ENCODE results near the gene PROX2.
A peak's percentile ranks its signal among the peaks of the same experiment; 100 is the strongest.

Gene PROX2

GRCh38 chr14:74875941-74876913 is at the start of gene PROX2:
TSS of gene PROX2 (minus strand) at chr14:74876145. CDS start at chr14:74863834, 12,311 bp downstream.
- DNase-seq = no peak

GRCh38 chr14:74924061-74924460 is 48.1 kb upstream of the PROX2 start:
- no peak for DNase-seq

DNA sequence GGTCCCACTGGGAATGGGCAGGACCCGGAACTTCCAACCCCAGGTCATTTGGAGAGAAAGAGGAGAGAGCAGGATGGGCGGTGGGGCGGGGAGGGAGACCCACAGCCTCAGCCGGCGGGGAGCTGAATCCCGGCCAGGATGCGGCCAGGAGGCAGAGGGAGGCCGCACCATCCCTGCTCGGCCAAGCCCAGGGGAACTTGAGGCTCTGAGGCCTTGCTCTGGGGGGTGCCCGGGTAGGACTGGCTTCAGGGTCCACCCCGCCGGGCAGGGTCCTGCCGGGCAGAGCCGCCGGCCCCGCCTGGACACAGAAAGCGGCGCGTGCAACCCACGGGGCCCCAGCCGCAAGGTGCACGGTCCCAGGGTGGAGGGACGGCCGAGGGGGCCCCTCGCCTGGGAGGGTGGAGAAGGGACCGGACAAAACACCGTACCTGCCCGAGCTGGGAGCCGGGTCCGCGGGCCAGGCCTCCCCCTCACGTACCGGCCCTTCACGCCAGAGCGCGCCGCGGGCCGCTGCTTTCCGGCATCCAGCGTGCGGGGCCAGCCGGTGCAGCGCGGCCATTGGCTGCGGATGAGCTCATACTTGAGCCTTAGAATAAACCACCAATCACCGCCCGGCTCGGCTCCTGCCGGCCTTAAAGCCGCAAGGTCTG is 46.9 kb upstream of the PROX2 start, which contains the start of gene RPS6KL1:
Gene RPS6KL1 (minus strand): TSS at position 509 of the 650 bp plus-strand sequence. CDS start 1,719 bp downstream, outside the sequence.
- peak; percentile 85 for DNase-seq

- DNase-seq = no peak
Measured at GRCh38 chr14:74921987-74922751, 46.2 kb upstream of the PROX2 start.

DNA sequence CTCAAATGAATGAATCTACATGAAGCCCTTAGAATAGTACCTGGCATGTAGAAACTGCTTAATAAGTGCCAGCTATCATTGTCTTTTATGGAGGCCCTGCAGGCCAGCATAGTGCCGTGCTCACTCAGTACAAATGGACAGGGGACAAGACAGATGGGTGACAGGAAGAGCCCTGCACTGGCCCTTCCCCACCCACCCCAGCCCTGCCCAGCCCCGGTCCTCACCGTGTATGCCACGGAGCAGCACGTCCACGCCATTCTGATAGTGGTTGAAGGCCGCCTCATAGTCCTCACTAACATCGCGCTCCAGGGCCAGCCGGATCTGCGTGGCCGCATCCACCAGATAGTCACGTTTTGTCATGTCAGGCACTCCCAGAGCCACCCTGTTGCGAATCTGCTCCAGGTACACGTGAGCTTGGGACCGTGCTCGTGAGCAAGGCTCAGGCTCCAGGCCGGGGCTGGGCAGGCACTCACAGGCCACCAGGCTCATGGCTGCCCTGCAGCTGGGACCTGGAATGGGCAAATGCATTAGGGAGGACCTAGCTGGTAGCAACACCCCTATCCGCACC is 45.2 kb upstream of the PROX2 start:
- no peak for DNase-seq

- no peak for DNase-seq
Measured at GRCh38 chr14:74920281-74920680, 44.3 kb upstream of the PROX2 start.

GRCh38 chr14:74919421-74920165 is 43.6 kb upstream of the PROX2 start:
- no peak for DNase-seq

GRCh38 chr14:74918380-74918779 is 42.4 kb upstream of the PROX2 start:
- DNase-seq = no peak

GRCh38 chr14:74917646-74918081 is 41.7 kb upstream of the PROX2 start:
- DNase-seq = no peak

DNA sequence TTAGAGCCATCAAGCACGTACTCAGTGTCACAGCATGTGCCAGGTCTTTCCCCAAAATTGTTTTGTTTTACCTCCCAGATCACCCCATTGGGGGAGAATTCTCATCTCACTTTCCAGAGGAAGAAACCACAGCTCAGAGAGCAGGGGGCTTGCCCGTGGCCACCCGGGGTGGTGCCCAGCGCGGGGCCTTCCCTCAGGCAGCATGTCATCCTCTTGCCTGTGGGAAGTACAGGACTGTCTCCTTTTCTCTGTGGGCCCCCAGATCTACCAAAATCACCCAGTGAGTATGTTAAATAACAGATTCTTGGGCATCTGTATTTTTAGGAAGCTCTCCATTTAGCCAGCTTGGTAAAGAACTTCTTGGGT is 41.2 kb upstream of the PROX2 start:
- DNase-seq = no peak

- DNase-seq = no peak
Measured at GRCh38 chr14:74915826-74916225, 39.9 kb upstream of the PROX2 start.

DNA sequence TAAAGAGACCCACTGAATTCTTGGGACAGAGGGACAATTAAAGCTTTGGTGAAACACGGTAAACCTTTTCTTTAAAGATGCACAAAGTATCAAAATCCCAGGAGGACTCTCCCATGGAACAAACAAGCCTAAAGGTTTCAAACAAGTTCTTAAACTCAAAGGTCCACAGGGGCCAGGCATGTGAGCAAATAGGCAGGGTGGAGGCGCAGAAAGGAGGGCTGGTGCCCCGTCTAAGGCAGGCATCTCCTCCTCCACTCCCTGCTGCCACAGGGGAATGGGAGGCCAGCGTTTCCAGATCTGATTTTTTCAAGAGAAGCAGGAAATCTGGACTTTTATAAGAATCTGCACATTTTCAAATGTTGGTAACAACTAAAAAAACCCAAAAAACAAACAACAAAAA is 39.5 kb upstream of the PROX2 start:
- no peak for DNase-seq

DNA sequence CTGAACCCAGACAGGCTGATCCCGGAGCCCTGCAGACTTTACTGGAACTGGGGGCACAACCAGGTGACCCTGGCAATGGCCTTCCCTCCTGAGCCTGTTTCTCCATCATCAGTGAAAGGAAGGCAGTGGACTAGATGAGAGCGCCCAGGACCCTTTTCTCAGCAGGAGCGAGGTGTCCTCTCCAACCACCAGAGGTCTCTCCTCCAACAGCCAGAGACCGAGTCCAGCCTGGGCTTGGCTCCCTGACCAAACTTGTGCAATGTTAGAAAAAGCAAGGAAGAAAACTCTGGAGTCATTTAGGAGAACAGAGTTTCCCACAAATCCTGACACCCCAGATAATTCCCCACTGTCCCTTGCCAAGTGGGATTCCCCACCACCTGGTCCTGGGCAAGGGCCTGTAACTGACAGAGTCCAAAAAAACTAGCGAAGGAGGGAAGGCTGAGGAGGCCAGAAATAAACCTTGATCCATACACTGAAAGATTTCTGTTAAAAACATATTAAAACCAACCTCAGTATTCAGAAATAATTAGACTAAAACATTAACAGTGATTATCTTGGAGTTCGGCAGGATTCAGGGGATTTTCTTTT is 38.1 kb upstream of the PROX2 start:
- DNase-seq = peak; percentile 16

DNA sequence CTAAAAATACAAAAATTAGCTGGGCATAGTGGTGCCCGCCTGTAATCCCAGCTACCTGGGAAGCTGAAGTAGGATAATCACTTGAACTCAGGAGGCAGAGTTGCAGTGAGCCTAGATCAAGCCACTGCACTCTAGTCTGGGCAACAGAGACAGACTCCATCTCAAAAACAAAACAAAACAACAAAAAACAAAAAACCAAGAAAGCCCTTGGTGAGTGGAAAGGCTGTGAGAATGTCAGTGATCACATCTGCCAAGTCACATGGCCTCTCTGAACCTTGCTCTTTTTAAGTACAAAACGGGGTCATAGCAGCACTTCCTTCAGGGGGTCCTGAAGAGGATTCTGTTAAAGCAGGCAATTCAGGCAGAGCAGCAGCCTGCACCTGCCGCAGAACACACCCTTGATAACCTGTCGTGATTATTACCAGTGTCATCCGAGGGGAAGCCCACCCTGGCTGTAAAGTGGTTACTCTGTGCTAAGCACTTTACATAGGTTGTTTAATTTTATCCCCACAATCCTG is 37.5 kb upstream of the PROX2 start:
- DNase-seq = no peak

DNA sequence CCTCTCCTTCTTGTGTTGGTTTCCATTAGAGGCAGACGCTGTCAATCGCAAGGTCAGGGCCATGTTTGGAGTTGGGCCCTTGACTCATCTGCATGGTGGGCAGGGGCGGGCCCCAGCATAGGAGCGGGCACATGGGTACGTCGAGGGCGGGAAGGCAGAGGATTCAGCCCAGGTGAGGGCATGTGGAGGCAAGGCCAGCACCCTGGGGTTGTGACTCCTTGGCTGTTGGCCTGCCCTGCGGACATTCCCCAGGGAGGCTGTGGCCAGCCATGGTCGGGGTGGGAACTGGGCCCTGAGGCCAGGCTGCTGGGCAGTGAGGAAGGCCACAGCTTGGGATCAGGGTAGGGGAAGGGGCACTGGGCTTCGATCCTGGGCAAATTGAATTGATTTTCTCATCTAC is 36.9 kb upstream of the PROX2 start:
- no peak for DNase-seq

DNA sequence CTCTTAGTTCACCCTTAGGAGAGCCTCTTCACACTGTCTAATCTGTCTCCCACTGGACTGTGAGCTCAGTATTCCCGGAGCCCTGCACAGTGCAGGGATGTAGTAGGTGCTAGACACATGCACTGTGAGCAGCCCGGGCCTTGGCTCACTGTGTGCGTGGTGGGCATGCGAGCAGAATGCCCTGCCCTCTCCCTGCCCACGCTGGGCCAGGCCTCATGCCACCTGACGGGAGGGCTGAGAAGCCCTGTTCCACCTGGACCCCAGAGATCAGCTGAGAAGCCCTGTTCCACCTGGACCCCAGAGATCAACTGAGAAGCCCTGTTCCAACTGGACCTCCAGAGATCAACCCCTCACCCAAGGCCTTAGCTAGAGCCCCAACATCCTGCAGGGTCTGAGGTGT is 36.2 kb upstream of the PROX2 start:
- DNase-seq = no peak

- no peak for DNase-seq
Measured at GRCh38 chr14:74911704-74912103, 35.8 kb upstream of the PROX2 start.

GRCh38 chr14:74911221-74911620 is 35.3 kb upstream of the PROX2 start:
- no peak for DNase-seq

DNA sequence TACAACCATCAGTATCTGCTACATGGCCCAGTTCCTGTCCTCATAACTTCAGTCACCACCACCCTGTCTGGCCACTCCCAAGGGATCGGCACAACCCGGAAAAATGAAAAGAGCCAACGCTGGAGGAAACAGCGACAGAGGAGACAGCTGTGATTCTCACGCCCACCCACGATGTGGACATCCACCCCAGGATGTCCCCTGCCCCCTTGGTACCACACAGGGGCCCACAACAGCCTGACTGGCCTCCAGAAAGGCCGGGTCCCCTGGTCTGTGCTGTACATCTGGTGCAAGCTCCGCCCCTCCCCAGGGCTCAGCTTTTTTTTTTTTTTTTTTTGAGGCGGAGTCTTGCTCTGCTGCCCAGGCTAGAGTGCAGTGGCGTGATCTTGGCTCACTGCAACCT is 34.6 kb upstream of the PROX2 start:
- no peak for DNase-seq

DNA sequence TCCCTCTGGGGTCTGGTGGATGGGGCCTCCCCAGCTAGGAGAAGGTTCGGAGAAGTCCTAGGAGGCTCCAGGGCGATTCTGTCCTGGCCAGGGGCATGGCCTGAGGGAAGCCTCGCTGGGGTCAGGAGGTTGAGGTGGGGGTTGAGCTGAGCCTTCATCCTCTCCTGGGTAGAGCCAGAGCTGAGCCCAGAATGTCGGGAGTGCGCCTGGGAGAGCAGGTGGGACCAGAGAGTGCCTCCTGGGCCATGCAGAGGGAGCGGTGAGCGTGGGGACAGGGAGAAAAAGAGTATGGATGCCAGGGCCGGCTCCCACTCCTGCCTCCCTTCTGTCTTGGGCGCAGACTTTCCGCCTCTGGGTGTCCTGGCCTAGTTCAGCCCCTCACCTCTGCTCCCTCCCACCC is 34.0 kb upstream of the PROX2 start:
- no peak for DNase-seq

GRCh38 chr14:74909501-74909900 is 33.6 kb upstream of the PROX2 start:
- DNase-seq = no peak
